IMR-90 (cell line): ENCODE measurements around the gene TSKU.

Experiments used
- CTCF ChIP-seq: conservative IDR thresholded peaks from 2 replicates; pipeline ENCODE4 v1.5.1; 2012; ENCODE audit warnings: mild to moderate bottlenecking, low read depth, low read length, improper control_type of control experiment
- RCOR1 ChIP-seq: IDR thresholded peaks from 2 replicates; pipeline ENCODE4 v1.6.1; 2012; ENCODE audit warnings: mild to moderate bottlenecking, low read length, improper control_type of control experiment; ENCODE audit not compliant: insufficient replicate concordance

- TF ChIP-seq CTCF (no peak), RCOR1 (peak; percentile 91)
Measured at GRCh38 chr11:76782531-76783293, 444 bp upstream of the TSKU start.
